CD4-positive, alpha-beta T cell treated with Interleukin-15 for 4 hours (primary cell): ENCODE data around the gene TSR1.
A peak's percentile ranks its signal among the peaks of the same experiment; 100 is the strongest.

Experiments
- DNase-seq: peaks from one replicate; pipeline ENCODE4 v3.0.0-alpha.2; 2020; ENCODE audit warnings: low spot score

TSR1 gene

GRCh38 chr17:2336215-2336851, at the start of gene TSR1:
TSR1 (minus strand) TSS chr17:2336457; CDS start chr17:2336427, 30 bp downstream.
- peak; percentile 85 for DNase-seq

- DNase-seq = no peak
Measured at GRCh38 chr17:2385240-2386210, 49.3 kb upstream of the TSR1 start.

GRCh38 chr17:2384439-2385127, 48.3 kb upstream of the TSR1 start:
- no peak for DNase-seq

- no peak for DNase-seq
Measured at GRCh38 chr17:2383628-2384167, 47.4 kb upstream of the TSR1 start.

GRCh38 chr17:2380950-2381649, 44.8 kb upstream of the TSR1 start:
- no peak for DNase-seq

- DNase-seq = no peak
Measured at GRCh38 chr17:2380226-2380922, 44.1 kb upstream of the TSR1 start.

- DNase-seq = no peak
Measured at GRCh38 chr17:2379489-2380225, 43.4 kb upstream of the TSR1 start.

- DNase-seq = no peak
Measured at GRCh38 chr17:2378905-2379304, 42.6 kb upstream of the TSR1 start.

- DNase-seq = no peak
Measured at GRCh38 chr17:2377659-2378058, 41.4 kb upstream of the TSR1 start.

GRCh38 chr17:2376107-2376506, 39.9 kb upstream of the TSR1 start:
- no peak for DNase-seq

- DNase-seq = no peak
Measured at GRCh38 chr17:2375406-2375805, 39.1 kb upstream of the TSR1 start.

- DNase-seq = no peak
Measured at GRCh38 chr17:2374549-2375285, 38.5 kb upstream of the TSR1 start.

- DNase-seq = no peak
Measured at GRCh38 chr17:2373179-2373578, 36.9 kb upstream of the TSR1 start.

- DNase-seq = no peak
Measured at GRCh38 chr17:2372681-2373080, 36.4 kb upstream of the TSR1 start.

- DNase-seq = no peak
Measured at GRCh38 chr17:2372180-2372579, 35.9 kb upstream of the TSR1 start.

- no peak for DNase-seq
Measured at GRCh38 chr17:2371183-2372130, 35.2 kb upstream of the TSR1 start.

GRCh38 chr17:2370211-2370589, 33.9 kb upstream of the TSR1 start:
- DNase-seq = no peak

- DNase-seq = no peak
Measured at GRCh38 chr17:2369551-2370210, 33.4 kb upstream of the TSR1 start.
